ENCODE data around the gene PLCB2.

The PLCB2 gene

DNA sequence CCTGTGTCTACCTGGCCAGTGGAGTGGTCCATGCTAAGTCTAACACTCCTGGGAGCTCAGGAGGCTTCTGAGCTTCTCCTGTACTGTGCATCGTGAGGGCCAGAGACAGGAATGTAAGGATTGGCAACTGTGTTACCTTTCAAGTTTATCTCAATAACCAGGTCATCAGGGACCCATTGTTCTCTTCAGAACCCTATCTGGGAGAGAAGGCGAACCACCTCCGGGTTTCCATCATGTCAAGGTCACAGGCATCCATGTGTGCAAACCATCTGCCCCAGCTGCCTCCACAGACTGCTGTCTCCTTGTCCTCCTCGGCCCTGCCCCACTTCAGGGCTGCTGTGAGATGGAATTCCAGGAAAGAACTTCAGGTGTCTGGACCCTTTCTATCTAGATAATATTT lies 30.8 kb downstream of the PLCB2 start:
- Histone ChIP-seq H3K4me3 (ENCODE audit: extremely low read depth, insufficient read depth, low read length, poor library complexity, severe bottlenecking) (no peak overlapping the region), H3K9me3 (ENCODE audit: control insufficient read depth, low read length) (no peaks in the 10 kb centered on the region), H3K36me3 (ENCODE audit: control insufficient read depth, insufficient read depth, low read length) (no peaks in the 10 kb centered on the region), H3K4me1 (ENCODE audit: control insufficient read depth, insufficient read depth, low read length, poor library complexity, severe bottlenecking) (peaks cover 5% of the 10 kb centered on the region), H3K27ac (ENCODE audit: low read depth, low read length, severe bottlenecking) (no peak overlapping the region)
- 89 to 93% methylated on average over 4 of the region's 4 CpGs for WGBS, 2 experiments (ENCODE audit: insufficient coverage in 2 of 2)

GRCh38 chr15:40275954-40276353 lies 31.8 kb downstream of the PLCB2 start:
- WGBS, 2 experiments (ENCODE audit: insufficient coverage in 2 of 2): 87 to 92% methylated on average over 7 of the region's 7 CpGs
- Histone ChIP-seq H3K36me3 (ENCODE audit: control insufficient read depth, insufficient read depth, low read length) (no peaks in the 10 kb centered on the region), H3K9me3 (ENCODE audit: control insufficient read depth, low read length) (no peaks in the 10 kb centered on the region), H3K4me3 (ENCODE audit: extremely low read depth, insufficient read depth, low read length, poor library complexity, severe bottlenecking) (no peak overlapping the region), H3K27ac (ENCODE audit: low read depth, low read length, severe bottlenecking) (no peak overlapping the region), H3K4me1 (ENCODE audit: control insufficient read depth, insufficient read depth, low read length, poor library complexity, severe bottlenecking) (peaks cover 5% of the 10 kb centered on the region)

GRCh38 chr15:40275523-40275922 lies 32.2 kb downstream of the PLCB2 start:
- peaks cover 5% of the 10 kb centered on the region for H3K4me1 ChIP-seq (ENCODE audit: control insufficient read depth, insufficient read depth, low read length, poor library complexity, severe bottlenecking)
- 87 to 89% methylated on average over 4 of the region's 5 CpGs for WGBS, 2 experiments (ENCODE audit: insufficient coverage in 2 of 2)

GRCh38 chr15:40274350-40275274 lies 33.1 kb downstream of the PLCB2 start:
- WGBS, 2 experiments (ENCODE audit: insufficient coverage in 2 of 2): 60 to 66% methylated on average over 24 to 25 of the region's 26 CpGs
- H3K36me3 ChIP-seq (ENCODE audit: control insufficient read depth, insufficient read depth, low read length): no peaks in the 10 kb centered on the region

More at GRCh38 chr15:40275523-40275922, 32.2 kb downstream of the PLCB2 start:
- no peaks in the 10 kb centered on the region for H3K36me3 ChIP-seq (ENCODE audit: control insufficient read depth, insufficient read depth, low read length)
- no peak overlapping the region for H3K4me3 ChIP-seq (ENCODE audit: extremely low read depth, insufficient read depth, low read length, poor library complexity, severe bottlenecking)
- no peak overlapping the region for H3K27ac ChIP-seq (ENCODE audit: low read depth, low read length, severe bottlenecking)
- no peaks in the 10 kb centered on the region for H3K9me3 ChIP-seq (ENCODE audit: control insufficient read depth, low read length)

GRCh38 chr15:40273428-40273827 lies 34.3 kb downstream of the PLCB2 start:
- H3K4me1 ChIP-seq (ENCODE audit: control insufficient read depth, insufficient read depth, low read length, poor library complexity, severe bottlenecking): peaks cover 5% of the 10 kb centered on the region
- no peak overlapping the region for H3K27ac ChIP-seq (ENCODE audit: low read depth, low read length, severe bottlenecking)
- H3K4me3 ChIP-seq (ENCODE audit: extremely low read depth, insufficient read depth, low read length, poor library complexity, severe bottlenecking): no peak overlapping the region
- no peaks in the 10 kb centered on the region for H3K36me3 ChIP-seq (ENCODE audit: control insufficient read depth, insufficient read depth, low read length)
- 87 to 90% methylated on average over 9 of the region's 9 CpGs for WGBS, 2 experiments (ENCODE audit: insufficient coverage in 2 of 2)
- H3K9me3 ChIP-seq (ENCODE audit: control insufficient read depth, low read length): no peaks in the 10 kb centered on the region

More at GRCh38 chr15:40274350-40275274, 33.1 kb downstream of the PLCB2 start:
- Histone ChIP-seq H3K9me3 (ENCODE audit: control insufficient read depth, low read length) (no peaks in the 10 kb centered on the region), H3K4me3 (ENCODE audit: extremely low read depth, insufficient read depth, low read length, poor library complexity, severe bottlenecking) (no peak overlapping the region), H3K4me1 (ENCODE audit: control insufficient read depth, insufficient read depth, low read length, poor library complexity, severe bottlenecking) (peaks cover 5% of the 10 kb centered on the region), H3K27ac (ENCODE audit: low read depth, low read length, severe bottlenecking) (no peak overlapping the region)

- 83 to 89% methylated on average over 20 of the region's 20 CpGs for WGBS, 2 experiments (ENCODE audit: insufficient coverage in 2 of 2)
- H3K4me1 ChIP-seq (ENCODE audit: control insufficient read depth, insufficient read depth, low read length, poor library complexity, severe bottlenecking): peaks cover 8% of the 10 kb centered on the region
- no peak overlapping the region for H3K4me3 ChIP-seq (ENCODE audit: extremely low read depth, insufficient read depth, low read length, poor library complexity, severe bottlenecking)
- no peak overlapping the region for H3K27ac ChIP-seq (ENCODE audit: low read depth, low read length, severe bottlenecking)
- H3K9me3 ChIP-seq (ENCODE audit: control insufficient read depth, low read length): no peaks in the 10 kb centered on the region
- no peaks in the 10 kb centered on the region for H3K36me3 ChIP-seq (ENCODE audit: control insufficient read depth, insufficient read depth, low read length)
These were observed 35.2 kb downstream of the PLCB2 start for GRCh38 chr15:40272485-40273056.

DNA sequence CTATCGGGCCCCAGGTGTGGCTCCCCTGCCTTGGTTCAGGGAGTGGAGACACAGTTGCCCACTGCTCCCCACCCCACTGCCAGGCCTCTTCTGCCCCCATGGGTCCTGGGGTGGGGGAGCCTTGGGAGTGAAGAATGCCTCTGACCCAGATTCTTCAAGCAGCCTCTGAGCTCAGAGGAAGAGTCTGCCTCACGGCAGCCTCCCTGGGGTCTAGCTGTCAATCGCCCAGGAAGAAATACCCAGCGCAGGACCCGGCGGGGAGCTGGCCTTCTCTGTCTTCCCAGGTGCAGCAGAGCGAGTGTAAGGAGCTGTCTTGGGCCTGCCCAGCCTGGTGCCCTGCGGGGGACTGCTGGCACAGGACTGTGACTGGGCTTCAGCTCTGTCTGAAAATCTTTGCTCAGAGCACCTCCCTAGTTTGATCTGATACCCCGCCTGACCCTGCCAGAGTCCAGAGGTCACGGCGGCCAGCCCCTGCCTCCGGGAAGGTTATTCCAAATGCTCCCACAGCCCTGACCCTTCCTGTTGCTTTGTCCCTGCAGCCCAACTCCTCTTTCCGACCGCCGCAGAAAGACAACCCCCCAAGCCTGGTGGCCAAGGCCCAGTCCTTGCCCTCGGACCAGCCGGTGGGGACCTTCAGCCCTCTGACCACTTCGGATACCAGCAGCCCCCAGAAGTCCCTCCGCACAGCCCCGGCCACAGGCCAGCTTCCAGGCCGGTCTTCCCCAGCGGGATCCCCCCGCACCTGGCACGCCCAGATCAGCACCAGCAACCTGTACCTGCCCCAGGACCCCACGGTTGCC lies 35.9 kb downstream of the PLCB2 start:
- no peak overlapping the region for H3K4me3 ChIP-seq (ENCODE audit: extremely low read depth, insufficient read depth, low read length, poor library complexity, severe bottlenecking)
- 88 to 89% methylated on average over 22 to 25 of the region's 25 CpGs for WGBS, 2 experiments (ENCODE audit: insufficient coverage in 2 of 2)
- peaks cover 12% of the 10 kb centered on the region for H3K4me1 ChIP-seq (ENCODE audit: control insufficient read depth, insufficient read depth, low read length, poor library complexity, severe bottlenecking)
- no peaks in the 10 kb centered on the region for H3K9me3 ChIP-seq (ENCODE audit: control insufficient read depth, low read length)
- no peak overlapping the region for H3K27ac ChIP-seq (ENCODE audit: low read depth, low read length, severe bottlenecking)
- H3K36me3 ChIP-seq (ENCODE audit: control insufficient read depth, insufficient read depth, low read length): no peaks in the 10 kb centered on the region

DNA sequence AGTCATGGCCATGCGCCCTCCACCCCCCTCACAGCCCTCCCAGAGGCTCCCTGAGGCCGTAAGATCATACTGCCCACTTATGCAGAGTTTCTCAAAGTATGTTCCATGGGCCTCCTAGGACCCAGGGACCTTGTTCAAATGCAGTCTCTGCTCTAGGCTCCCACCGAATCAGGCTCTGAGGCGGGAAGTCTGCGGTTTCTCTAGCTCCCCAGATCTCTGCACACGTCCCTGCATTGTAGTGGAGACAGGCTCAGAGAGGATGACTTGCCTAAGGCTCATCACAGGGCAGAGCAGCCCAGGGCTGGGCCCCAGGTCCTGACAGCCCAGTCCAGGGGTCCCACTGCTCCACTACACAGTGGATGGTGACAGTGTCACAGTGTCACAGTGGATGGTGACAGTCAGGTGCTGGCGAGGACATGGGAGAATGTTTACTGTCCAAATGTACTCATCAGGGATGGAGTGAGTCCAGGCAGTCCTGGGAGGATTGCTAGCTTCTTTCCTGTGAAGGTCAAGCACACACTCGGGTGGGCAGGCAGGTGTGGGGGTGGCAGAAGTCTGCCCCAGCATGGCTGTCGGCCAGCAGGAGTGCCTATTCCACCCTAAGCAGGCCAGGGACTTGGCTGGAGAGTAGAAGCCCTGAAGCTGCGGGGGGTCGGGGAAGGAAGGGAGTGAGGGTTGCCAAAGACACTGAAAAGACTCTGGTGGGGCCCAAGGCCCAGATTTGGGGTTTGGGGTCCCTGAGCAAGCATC lies 37.3 kb downstream of the PLCB2 start:
- Histone ChIP-seq H3K9me3 (ENCODE audit: control insufficient read depth, low read length) (no peaks in the 10 kb centered on the region), H3K27ac (ENCODE audit: low read depth, low read length, severe bottlenecking) (no peak overlapping the region), H3K4me3 (ENCODE audit: extremely low read depth, insufficient read depth, low read length, poor library complexity, severe bottlenecking) (no peak overlapping the region), H3K36me3 (ENCODE audit: control insufficient read depth, insufficient read depth, low read length) (no peaks in the 10 kb centered on the region), H3K4me1 (ENCODE audit: control insufficient read depth, insufficient read depth, low read length, poor library complexity, severe bottlenecking) (peaks cover 24% of the 10 kb centered on the region)
- WGBS, 2 experiments (ENCODE audit: insufficient coverage in 2 of 2): 83% methylated on average over 7 to 10 of the region's 11 CpGs

- Histone ChIP-seq H3K4me1 (ENCODE audit: control insufficient read depth, insufficient read depth, low read length, poor library complexity, severe bottlenecking) (peaks cover 29% of the 10 kb centered on the region), H3K36me3 (ENCODE audit: control insufficient read depth, insufficient read depth, low read length) (no peaks in the 10 kb centered on the region), H3K27ac (ENCODE audit: low read depth, low read length, severe bottlenecking) (no peak overlapping the region), H3K9me3 (ENCODE audit: control insufficient read depth, low read length) (no peaks in the 10 kb centered on the region), H3K4me3 (ENCODE audit: extremely low read depth, insufficient read depth, low read length, poor library complexity, severe bottlenecking) (no peak overlapping the region)
- WGBS, 2 experiments (ENCODE audit: insufficient coverage in 2 of 2): 76 to 81% methylated on average over 2 to 4 of the region's 4 CpGs
These were observed 38.1 kb downstream of the PLCB2 start for GRCh38 chr15:40269604-40270003.

DNA sequence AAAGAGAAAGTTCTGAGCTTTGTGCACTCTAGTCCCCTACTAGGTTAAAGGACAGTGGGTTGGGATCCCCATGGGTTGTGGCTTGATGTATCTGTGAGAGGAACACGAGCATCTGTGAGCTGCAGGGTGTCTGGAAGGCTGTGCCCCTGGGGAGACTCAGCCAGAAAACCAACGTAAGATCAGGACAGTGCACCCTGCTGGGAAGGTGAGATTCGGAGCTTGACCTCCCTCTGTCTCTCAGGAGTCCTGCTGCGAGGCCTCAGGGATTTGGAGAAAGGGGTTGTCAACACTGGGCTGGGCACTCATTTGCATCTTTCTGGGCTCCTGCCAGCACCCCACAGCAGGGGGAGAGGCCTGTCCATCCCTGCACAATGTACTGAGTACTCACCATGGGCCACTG lies 40.1 kb downstream of the PLCB2 start:
- Histone ChIP-seq H3K9me3 (ENCODE audit: control insufficient read depth, low read length) (no peaks in the 10 kb centered on the region), H3K27ac (ENCODE audit: low read depth, low read length, severe bottlenecking) (no peak overlapping the region), H3K36me3 (ENCODE audit: control insufficient read depth, insufficient read depth, low read length) (no peaks in the 10 kb centered on the region), H3K4me1 (ENCODE audit: control insufficient read depth, insufficient read depth, low read length, poor library complexity, severe bottlenecking) (peaks cover 48% of the 10 kb centered on the region), H3K4me3 (ENCODE audit: extremely low read depth, insufficient read depth, low read length, poor library complexity, severe bottlenecking) (no peak overlapping the region)
- WGBS, 2 experiments (ENCODE audit: insufficient coverage in 2 of 2): 64 to 69% methylated on average over 2 to 3 of the region's 4 CpGs

All from mesodermal cell (in vitro differentiated cells).